ENCODE data around the gene EFNB2. TPM values are rescaled to one million over a fixed set of nuclear protein-coding genes. Genes with fewer than 3 reads are reported as not detected.

Gene EFNB2, protein sequence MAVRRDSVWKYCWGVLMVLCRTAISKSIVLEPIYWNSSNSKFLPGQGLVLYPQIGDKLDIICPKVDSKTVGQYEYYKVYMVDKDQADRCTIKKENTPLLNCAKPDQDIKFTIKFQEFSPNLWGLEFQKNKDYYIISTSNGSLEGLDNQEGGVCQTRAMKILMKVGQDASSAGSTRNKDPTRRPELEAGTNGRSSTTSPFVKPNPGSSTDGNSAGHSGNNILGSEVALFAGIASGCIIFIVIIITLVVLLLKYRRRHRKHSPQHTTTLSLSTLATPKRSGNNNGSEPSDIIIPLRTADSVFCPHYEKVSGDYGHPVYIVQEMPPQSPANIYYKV
- total RNA-seq = 51.8 and 54.9 TPM in 2 replicates

GRCh38 chr13:106535552-106536243 is at the start of gene EFNB2:
TSS of gene EFNB2 (minus strand) at chr13:106535662. CDS start at chr13:106534964, 698 bp downstream.

GRCh38 chr13:106567474-106568298 is 32.2 kb upstream of the EFNB2 start, which contains the start of gene ARGLU1:
TSS of gene ARGLU1 (minus strand) at chr13:106568137. CDS start at chr13:106567919, 218 bp downstream.

Other genes starting within 250 kb of the EFNB2 start
- gene ARGLU1, start 32.5 kb upstream of the EFNB2 start, total RNA-seq = 19.2 and 23.7 TPM in 2 replicates